Liver (tissue), 9 donors: ENCODE data around the gene GLI2. TPM values are rescaled to one million over a fixed set of nuclear protein-coding genes. Genes with fewer than 3 reads are reported as not detected.

Experiments used
- DNase-seq: peaks from one replicate; pipeline ENCODE4 v3.0.0-alpha.2; 2017; ENCODE audit warnings: low spot score
- H3K27ac ChIP-seq, 2 donors: one replicate each; pipeline ENCODE4 v1.7.0; 2013; ENCODE audit warnings: inconsistent platforms in 2 of 2, low read length in 2 of 2, control low read depth in 1 of 2, low read depth in 1 of 2, mild to moderate bottlenecking in 1 of 2
- H3K27me3 ChIP-seq, 4 donors: one replicate each; pipeline versions ENCODE4 v1.6.1 to v1.7.0; 2013; ENCODE audit warnings: low read length in 3 of 4, inconsistent platforms in 1 of 4, mild to moderate bottlenecking in 1 of 4, moderate library complexity in 1 of 4; ENCODE audit not compliant: control insufficient read depth in 4 of 4, insufficient read depth in 4 of 4
- H3K36me3 ChIP-seq, 4 donors: one replicate each; pipeline versions ENCODE4 v1.6.1 to v1.7.0; 2013; ENCODE audit warnings: low read length in 3 of 4, mild to moderate bottlenecking in 3 of 4, low read depth in 1 of 4, moderate library complexity in 1 of 4; ENCODE audit not compliant: control insufficient read depth in 4 of 4, insufficient read depth in 3 of 4
- H3K4me1 ChIP-seq, 4 donors: one replicate each; pipeline versions ENCODE4 v1.6.1 to v1.7.0; 2013; ENCODE audit warnings: low read length in 3 of 4, mild to moderate bottlenecking in 3 of 4, moderate library complexity in 1 of 4; ENCODE audit not compliant: control insufficient read depth in 4 of 4, insufficient read depth in 4 of 4
- H3K4me3 ChIP-seq, 3 donors: one replicate each; pipeline versions ENCODE4 v1.6.1 to v1.7.0; 2013; ENCODE audit warnings: low read length in 3 of 3, control low read depth in 1 of 3, low read depth in 1 of 3, mild to moderate bottlenecking in 1 of 3
- H3K9ac ChIP-seq, 2 donors: one replicate each; pipeline ENCODE4 v1.7.0; 2013; ENCODE audit warnings: low read length in 2 of 2, mild to moderate bottlenecking in 2 of 2, moderate library complexity in 2 of 2, control low read depth in 1 of 2, low read depth in 1 of 2
- H3K9me3 ChIP-seq, 4 donors: one replicate each; pipeline versions ENCODE4 v1.6.1 to v1.7.0; 2013; ENCODE audit warnings: low read length in 3 of 4; ENCODE audit not compliant: control insufficient read depth in 4 of 4
- ATF3 ChIP-seq: IDR thresholded peaks from 2 replicates; pipeline ENCODE4 v1.6.1; 2016; ENCODE audit warnings: antibody characterized with exemption
- CTCF ChIP-seq: fragments of 150-350 bp; IDR thresholded peaks from 2 replicates; pipeline ENCODE4 v1.5.1; 2017; ENCODE audit warnings: improper control_type of control experiment, low read depth, low read length; ENCODE audit not compliant: missing input control
- FOXA1 ChIP-seq: IDR thresholded peaks from 2 replicates; pipeline ENCODE4 v1.6.1; 2016; ENCODE audit warnings: antibody characterized with exemption
- FOXA2 ChIP-seq: IDR thresholded peaks from 2 replicates; pipeline ENCODE4 v1.6.1; 2016; ENCODE audit warnings: antibody characterized with exemption
- GABPA ChIP-seq, 2 donors: IDR thresholded peaks in 1 of 2; conservative IDR thresholded peaks in 1 of 2; 2 replicates each; pipeline ENCODE4 v1.6.1; 2016; ENCODE audit warnings: antibody characterized with exemption in 2 of 2, mild to moderate bottlenecking in 1 of 2, moderate library complexity in 1 of 2
- HNF4A ChIP-seq, 2 donors: conservative IDR thresholded peaks; 2 replicates each; pipeline ENCODE4 v1.6.1; 2016; ENCODE audit warnings: antibody characterized with exemption in 2 of 2, mild to moderate bottlenecking in 2 of 2
- HNF4G ChIP-seq: IDR thresholded peaks from 2 replicates; pipeline ENCODE4 v1.6.1; 2016; ENCODE audit warnings: antibody characterized with exemption
- JUND ChIP-seq, 2 donors: IDR thresholded peaks; 2 replicates each; pipeline ENCODE4 v1.6.1; 2016; ENCODE audit warnings: antibody characterized with exemption in 2 of 2
- NR2F2 ChIP-seq: IDR thresholded peaks from 2 replicates; pipeline ENCODE4 v1.6.1; 2016; ENCODE audit warnings: antibody characterized with exemption
- RAD21 ChIP-seq, 2 donors: IDR thresholded peaks; 2 replicates each; pipeline ENCODE4 v1.6.1; 2016; ENCODE audit warnings: antibody characterized with exemption in 2 of 2, mild to moderate bottlenecking in 2 of 2
- REST ChIP-seq: IDR thresholded peaks from 2 replicates; pipeline ENCODE4 v1.6.1; 2016; ENCODE audit warnings: antibody characterized with exemption, mild to moderate bottlenecking
- SP1 ChIP-seq: IDR thresholded peaks from 2 replicates; pipeline ENCODE4 v1.6.1; 2018; ENCODE audit warnings: antibody characterized with exemption, mild to moderate bottlenecking
- YY1 ChIP-seq: IDR thresholded peaks from 2 replicates; pipeline ENCODE4 v1.6.1; 2016; ENCODE audit warnings: antibody characterized with exemption, mild to moderate bottlenecking
- ZBTB33 ChIP-seq: IDR thresholded peaks from 2 replicates; pipeline ENCODE4 v1.6.1; 2016; ENCODE audit warnings: antibody characterized with exemption
- WGBS: extraction: QIAGEN DNeasy Blood & Tissue Kit; methylation state at CpG from one replicate; pipeline ENCODE4 v1.1.7; 2013; 5-methylcytosine and 5-hydroxymethylcytosine counted together
- polyA plus RNA-seq, 2 donors: library from polyadenylated mRNA; stranded (reverse) in 1 of 2; unstranded in 1 of 2; fragments of 200-250 nt in 1 of 2; fragments of >200 nt in 1 of 2; fragmentation: Nextera tagmentation in 1 of 2; extraction: Ambion mirVana in 1 of 2; gene quantifications; one replicate each; pipeline versions ENCODE4 v1.2.1 to v1.2.3, GENCODE V29; 2013 to 2015
- total RNA-seq, 2 donors: library from RNA; depleted of rRNA; stranded (reverse); fragments of >200 nt; gene quantifications; one replicate each; pipeline ENCODE4 v1.2.3, GENCODE V29; 2014
- donor health status: healthy.
- donor health status: healthy.
- donor health status: healthy.
- donor health status: healthy.
- donor health status: healthy.

GLI2 gene
- total and polyA plus RNA-seq, 4 donors = 0.04 to 0.16 (median 0.11) TPM

GRCh38 chr2:120771781-120772208 is 36.1 kb downstream of the GLI2 start:
- H3K4me1 ChIP-seq = no peaks in the 10 kb centered on the region
- no peak for DNase-seq
- H3K27ac ChIP-seq = peak overlapping the region in 1 of 2 donors; percentile 5
- H3K27me3 ChIP-seq = no peaks in the 10 kb centered on the region
- no peaks in the 10 kb centered on the region for H3K9me3 ChIP-seq
- H3K4me3 ChIP-seq = no peak overlapping the region
- no peak for TF ChIP-seq HNF4G
- no peak for TF ChIP-seq NR2F2
- no peak for TF ChIP-seq CTCF
- no peak for TF ChIP-seq SP1
- 84% methylated on average over 5 of the region's 5 CpGs for WGBS
- no peaks in the 10 kb centered on the region for H3K36me3 ChIP-seq
- no peak overlapping the region for H3K9ac ChIP-seq

GRCh38 chr2:120772261-120772660 is 36.6 kb downstream of the GLI2 start:
- Histone ChIP-seq H3K27me3 (no peaks in the 10 kb centered on the region), H3K9me3 (no peaks in the 10 kb centered on the region), H3K27ac (peak overlapping the region in 1 of 2 donors; percentile 5), H3K9ac (no peak overlapping the region), H3K4me3 (no peak overlapping the region), H3K36me3 (no peaks in the 10 kb centered on the region), H3K4me1 (no peaks in the 10 kb centered on the region)
- DNase-seq = no peak
- TF ChIP-seq YY1 = no peak
- TF ChIP-seq JUND (IDR thresholded peaks at IDR 0.05) = no peak
- TF ChIP-seq FOXA2 = no peak
- TF ChIP-seq FOXA1 = no peak
- no peak for TF ChIP-seq CTCF
- no peak for TF ChIP-seq GABPA (IDR thresholded peaks at IDR 0.05 in 1 of 2, conservative IDR thresholded peaks at IDR 0.05 in 1 of 2)
- no peak for TF ChIP-seq ATF3
- TF ChIP-seq HNF4A (conservative IDR thresholded peaks at IDR 0.05) = no peak
- TF ChIP-seq SP1 = no peak
- no peak for TF ChIP-seq ZBTB33
- no peak for TF ChIP-seq NR2F2
- no peak for TF ChIP-seq RAD21 (IDR thresholded peaks at IDR 0.05)
- TF ChIP-seq REST = no peak
- whole genome bisulfite sequencing = 77% methylated on average over 5 of the region's 5 CpGs
